SK-N-SH treated with all-trans-retinoic acid at 6 μM for 48 hours (cell line): Measurements from ENCODE around the gene ERI2.
"Not testable (repeated sequence)": the region's sequence is repeated elsewhere in the genome, so short reads cannot be mapped to it uniquely, and the experiment has no call there.

Experiments
- ATAC-seq: fragments of 200-7000 bp; cut with Tn5 transposase; 3 replicates; pipeline ENCODE4 v1.9.1; 2020; ENCODE audit warnings: mild to moderate bottlenecking, moderate library complexity
- ARNTL ChIP-seq: fragments of 450-650 bp; formaldehyde crosslinking; IDR thresholded peaks from 2 replicates; pipeline ENCODE4 v1.5.0; 2020; ENCODE audit warnings: low read depth, mild to moderate bottlenecking, moderate library complexity, borderline replicate concordance
- BACH2 ChIP-seq: fragments of 250-450 bp; sonication (Bioruptor Pico); IDR thresholded peaks from 2 replicates; pipeline ENCODE4 v1.9.0; 2021; ENCODE audit warnings: mild to moderate bottlenecking, borderline replicate concordance
- CSDC2 ChIP-seq: fragments of 250-450 bp; sonication (Bioruptor Pico); IDR thresholded peaks from 2 replicates; pipeline ENCODE4 v1.5.0; 2020; ENCODE audit warnings: mild to moderate bottlenecking, moderate library complexity
- ESRRG ChIP-seq: fragments of 250-450 bp; sonication (Bioruptor Pico); IDR thresholded peaks from 2 replicates; pipeline ENCODE4 v1.6.1; 2021; ENCODE audit warnings: mild to moderate bottlenecking
- GLIS3 ChIP-seq: fragments of 250-450 bp; sonication (Bioruptor Pico); IDR thresholded peaks from 2 replicates; pipeline ENCODE4 v1.5.0; 2020; ENCODE audit warnings: mild to moderate bottlenecking, moderate library complexity
- ISL1 ChIP-seq: fragments of 250-450 bp; sonication (Bioruptor Pico); IDR thresholded peaks from 2 replicates; pipeline ENCODE4 v2.1.2; 2022; ENCODE audit warnings: mild to moderate bottlenecking, moderate library complexity
- OSR1 ChIP-seq: fragments of 250-450 bp; sonication (Bioruptor Pico); IDR thresholded peaks from 2 replicates; pipeline ENCODE4 v1.8.0; 2022; ENCODE audit warnings: moderate library complexity, mild to moderate bottlenecking, inconsistent platforms
- PPARA ChIP-seq: fragments of 250-450 bp; sonication (Bioruptor Pico); IDR thresholded peaks from 2 replicates; pipeline ENCODE4 v1.5.0; 2020; ENCODE audit warnings: mild to moderate bottlenecking, borderline replicate concordance
- RARB ChIP-seq: fragments of 250-450 bp; sonication (Bioruptor Pico); IDR thresholded peaks from 2 replicates; pipeline ENCODE4 v1.8.0; 2021; ENCODE audit warnings: mild to moderate bottlenecking, moderate library complexity
- SNAI2 ChIP-seq: fragments of 250-450 bp; sonication (Bioruptor Pico); IDR thresholded peaks from 2 replicates; pipeline ENCODE4 v1.5.0; 2020; ENCODE audit warnings: mild to moderate bottlenecking, moderate library complexity
- TOX ChIP-seq: fragments of 250-450 bp; sonication (Bioruptor Pico); IDR thresholded peaks from 2 replicates; pipeline ENCODE4 v1.8.0; 2021; ENCODE audit warnings: mild to moderate bottlenecking, moderate library complexity, borderline replicate concordance
- ZC3H10 ChIP-seq: fragments of 250-450 bp; sonication (Bioruptor Pico); IDR thresholded peaks from 2 replicates; pipeline ENCODE4 v1.5.1; 2021; ENCODE audit warnings: mild to moderate bottlenecking, moderate library complexity
- ZFP3 ChIP-seq: fragments of 250-450 bp; sonication (Bioruptor Pico); IDR thresholded peaks from 2 replicates; pipeline ENCODE4 v1.5.0; 2020; ENCODE audit warnings: mild to moderate bottlenecking, moderate library complexity
- ZNF565 ChIP-seq: fragments of 450-650 bp; formaldehyde crosslinking; conservative IDR thresholded peaks from 2 replicates; pipeline ENCODE4 v1.5.0; 2020; ENCODE audit warnings: low read depth, mild to moderate bottlenecking, moderate library complexity
- ZNF70 ChIP-seq: fragments of 450-650 bp; formaldehyde crosslinking; IDR thresholded peaks from 2 replicates; pipeline ENCODE4 v1.5.0; 2020; ENCODE audit warnings: mild to moderate bottlenecking, moderate library complexity
- TF ChIP-seq, protein P1 (sequence below): fragments of 250-450 bp; sonication (Bioruptor Pico); IDR thresholded peaks from 2 replicates; pipeline ENCODE4 v1.5.0; 2020; ENCODE audit warnings: mild to moderate bottlenecking, moderate library complexity
- TF ChIP-seq, protein P2 (sequence below): fragments of 250-450 bp; sonication (Bioruptor Pico); IDR thresholded peaks from 2 replicates; pipeline ENCODE4 v1.8.0; 2021; ENCODE audit warnings: low read depth, mild to moderate bottlenecking, moderate library complexity, borderline replicate concordance
- TF ChIP-seq, protein P3 (sequence below): fragments of 250-450 bp; sonication (Bioruptor Pico); IDR thresholded peaks from 2 replicates; pipeline ENCODE4 v1.5.1; 2021; ENCODE audit warnings: mild to moderate bottlenecking, moderate library complexity
- TF ChIP-seq, protein P4 (sequence below): fragments of 250-450 bp; sonication (Bioruptor Pico); IDR thresholded peaks from 2 replicates; pipeline ENCODE4 v1.8.0; 2020; ENCODE audit warnings: mild to moderate bottlenecking, moderate library complexity, borderline replicate concordance
- TF ChIP-seq, protein P5 (sequence below): fragments of 250-450 bp; sonication (Bioruptor Pico); IDR thresholded peaks from 2 replicates; pipeline ENCODE4 v1.5.1; 2020; ENCODE audit warnings: low read depth, mild to moderate bottlenecking, moderate library complexity

ERI2 gene

DNA sequence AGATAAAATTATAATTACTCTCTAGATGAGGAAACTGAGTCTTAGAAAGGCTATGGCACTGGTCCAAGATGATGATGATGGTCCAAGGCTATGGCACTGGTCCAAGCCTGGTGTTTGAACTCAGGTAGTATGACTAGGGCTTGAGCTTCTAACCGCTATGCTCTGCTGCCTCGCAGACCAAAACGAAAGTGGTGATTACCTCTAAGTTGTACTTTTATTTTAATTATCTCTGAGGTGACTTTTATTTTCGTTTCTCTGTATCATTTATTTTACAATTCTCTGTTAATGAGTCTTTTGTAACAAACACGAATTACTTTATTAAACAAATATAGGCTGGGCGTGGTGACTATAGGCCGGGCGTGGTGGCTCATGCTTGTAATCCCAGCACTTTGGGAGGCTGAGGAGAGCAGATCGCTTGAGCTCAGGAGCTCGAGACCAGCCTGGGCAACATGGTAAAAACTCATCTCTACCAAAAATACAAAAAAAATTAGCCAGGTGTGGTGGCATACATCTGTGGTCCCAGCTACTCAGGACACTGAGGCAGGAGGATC lies 5.7 kb upstream of the ERI2 start:
- TF ChIP-seq ZFP3 = no peak
- TF ChIP-seq, protein P1, sequence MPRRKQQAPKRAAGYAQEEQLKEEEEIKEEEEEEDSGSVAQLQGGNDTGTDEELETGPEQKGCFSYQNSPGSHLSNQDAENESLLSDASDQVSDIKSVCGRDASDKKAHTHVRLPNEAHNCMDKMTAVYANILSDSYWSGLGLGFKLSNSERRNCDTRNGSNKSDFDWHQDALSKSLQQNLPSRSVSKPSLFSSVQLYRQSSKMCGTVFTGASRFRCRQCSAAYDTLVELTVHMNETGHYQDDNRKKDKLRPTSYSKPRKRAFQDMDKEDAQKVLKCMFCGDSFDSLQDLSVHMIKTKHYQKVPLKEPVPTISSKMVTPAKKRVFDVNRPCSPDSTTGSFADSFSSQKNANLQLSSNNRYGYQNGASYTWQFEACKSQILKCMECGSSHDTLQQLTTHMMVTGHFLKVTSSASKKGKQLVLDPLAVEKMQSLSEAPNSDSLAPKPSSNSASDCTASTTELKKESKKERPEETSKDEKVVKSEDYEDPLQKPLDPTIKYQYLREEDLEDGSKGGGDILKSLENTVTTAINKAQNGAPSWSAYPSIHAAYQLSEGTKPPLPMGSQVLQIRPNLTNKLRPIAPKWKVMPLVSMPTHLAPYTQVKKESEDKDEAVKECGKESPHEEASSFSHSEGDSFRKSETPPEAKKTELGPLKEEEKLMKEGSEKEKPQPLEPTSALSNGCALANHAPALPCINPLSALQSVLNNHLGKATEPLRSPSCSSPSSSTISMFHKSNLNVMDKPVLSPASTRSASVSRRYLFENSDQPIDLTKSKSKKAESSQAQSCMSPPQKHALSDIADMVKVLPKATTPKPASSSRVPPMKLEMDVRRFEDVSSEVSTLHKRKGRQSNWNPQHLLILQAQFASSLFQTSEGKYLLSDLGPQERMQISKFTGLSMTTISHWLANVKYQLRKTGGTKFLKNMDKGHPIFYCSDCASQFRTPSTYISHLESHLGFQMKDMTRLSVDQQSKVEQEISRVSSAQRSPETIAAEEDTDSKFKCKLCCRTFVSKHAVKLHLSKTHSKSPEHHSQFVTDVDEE (CRISPR knock-in tag) = no peak
- TF ChIP-seq, protein P2, sequence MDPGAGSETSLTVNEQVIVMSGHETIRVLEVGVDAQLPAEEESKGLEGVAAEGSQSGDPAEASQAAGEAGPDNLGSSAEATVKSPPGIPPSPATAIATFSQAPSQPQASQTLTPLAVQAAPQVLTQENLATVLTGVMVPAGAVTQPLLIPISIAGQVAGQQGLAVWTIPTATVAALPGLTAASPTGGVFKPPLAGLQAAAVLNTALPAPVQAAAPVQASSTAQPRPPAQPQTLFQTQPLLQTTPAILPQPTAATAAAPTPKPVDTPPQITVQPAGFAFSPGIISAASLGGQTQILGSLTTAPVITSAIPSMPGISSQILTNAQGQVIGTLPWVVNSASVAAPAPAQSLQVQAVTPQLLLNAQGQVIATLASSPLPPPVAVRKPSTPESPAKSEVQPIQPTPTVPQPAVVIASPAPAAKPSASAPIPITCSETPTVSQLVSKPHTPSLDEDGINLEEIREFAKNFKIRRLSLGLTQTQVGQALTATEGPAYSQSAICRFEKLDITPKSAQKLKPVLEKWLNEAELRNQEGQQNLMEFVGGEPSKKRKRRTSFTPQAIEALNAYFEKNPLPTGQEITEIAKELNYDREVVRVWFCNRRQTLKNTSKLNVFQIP (CRISPR knock-in tag) = no peak
- TF ChIP-seq, protein P3, sequence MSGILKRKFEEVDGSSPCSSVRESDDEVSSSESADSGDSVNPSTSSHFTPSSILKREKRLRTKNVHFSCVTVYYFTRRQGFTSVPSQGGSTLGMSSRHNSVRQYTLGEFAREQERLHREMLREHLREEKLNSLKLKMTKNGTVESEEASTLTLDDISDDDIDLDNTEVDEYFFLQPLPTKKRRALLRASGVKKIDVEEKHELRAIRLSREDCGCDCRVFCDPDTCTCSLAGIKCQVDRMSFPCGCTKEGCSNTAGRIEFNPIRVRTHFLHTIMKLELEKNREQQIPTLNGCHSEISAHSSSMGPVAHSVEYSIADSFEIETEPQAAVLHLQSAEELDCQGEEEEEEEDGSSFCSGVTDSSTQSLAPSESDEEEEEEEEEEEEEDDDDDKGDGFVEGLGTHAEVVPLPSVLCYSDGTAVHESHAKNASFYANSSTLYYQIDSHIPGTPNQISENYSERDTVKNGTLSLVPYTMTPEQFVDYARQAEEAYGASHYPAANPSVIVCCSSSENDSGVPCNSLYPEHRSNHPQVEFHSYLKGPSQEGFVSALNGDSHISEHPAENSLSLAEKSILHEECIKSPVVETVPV (CRISPR knock-in tag) = no peak
- TF ChIP-seq ZNF565 (CRISPR knock-in tag) = no peak
- TF ChIP-seq RARB = no peak
- TF ChIP-seq, protein P4, sequence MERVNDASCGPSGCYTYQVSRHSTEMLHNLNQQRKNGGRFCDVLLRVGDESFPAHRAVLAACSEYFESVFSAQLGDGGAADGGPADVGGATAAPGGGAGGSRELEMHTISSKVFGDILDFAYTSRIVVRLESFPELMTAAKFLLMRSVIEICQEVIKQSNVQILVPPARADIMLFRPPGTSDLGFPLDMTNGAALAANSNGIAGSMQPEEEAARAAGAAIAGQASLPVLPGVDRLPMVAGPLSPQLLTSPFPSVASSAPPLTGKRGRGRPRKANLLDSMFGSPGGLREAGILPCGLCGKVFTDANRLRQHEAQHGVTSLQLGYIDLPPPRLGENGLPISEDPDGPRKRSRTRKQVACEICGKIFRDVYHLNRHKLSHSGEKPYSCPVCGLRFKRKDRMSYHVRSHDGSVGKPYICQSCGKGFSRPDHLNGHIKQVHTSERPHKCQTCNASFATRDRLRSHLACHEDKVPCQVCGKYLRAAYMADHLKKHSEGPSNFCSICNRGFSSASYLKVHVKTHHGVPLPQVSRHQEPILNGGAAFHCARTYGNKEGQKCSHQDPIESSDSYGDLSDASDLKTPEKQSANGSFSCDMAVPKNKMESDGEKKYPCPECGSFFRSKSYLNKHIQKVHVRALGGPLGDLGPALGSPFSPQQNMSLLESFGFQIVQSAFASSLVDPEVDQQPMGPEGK (CRISPR knock-in tag) = no peak
- no peak for TF ChIP-seq CSDC2 (CRISPR knock-in tag)
- TF ChIP-seq BACH2 (CRISPR knock-in tag) = no peak
- TF ChIP-seq SNAI2 (CRISPR knock-in tag) = no peak
- no peak for TF ChIP-seq ZC3H10
- no peak for TF ChIP-seq ISL1 (CRISPR knock-in tag)
- TF ChIP-seq PPARA = no peak
- TF ChIP-seq, protein P5, sequence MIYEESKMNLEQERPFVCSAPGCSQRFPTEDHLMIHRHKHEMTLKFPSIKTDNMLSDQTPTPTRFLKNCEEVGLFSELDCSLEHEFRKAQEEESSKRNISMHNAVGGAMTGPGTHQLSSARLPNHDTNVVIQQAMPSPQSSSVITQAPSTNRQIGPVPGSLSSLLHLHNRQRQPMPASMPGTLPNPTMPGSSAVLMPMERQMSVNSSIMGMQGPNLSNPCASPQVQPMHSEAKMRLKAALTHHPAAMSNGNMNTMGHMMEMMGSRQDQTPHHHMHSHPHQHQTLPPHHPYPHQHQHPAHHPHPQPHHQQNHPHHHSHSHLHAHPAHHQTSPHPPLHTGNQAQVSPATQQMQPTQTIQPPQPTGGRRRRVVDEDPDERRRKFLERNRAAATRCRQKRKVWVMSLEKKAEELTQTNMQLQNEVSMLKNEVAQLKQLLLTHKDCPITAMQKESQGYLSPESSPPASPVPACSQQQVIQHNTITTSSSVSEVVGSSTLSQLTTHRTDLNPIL (CRISPR knock-in tag) = no peak
- TF ChIP-seq TOX (CRISPR knock-in tag) = no peak
- no peak for TF ChIP-seq ESRRG (CRISPR knock-in tag)
- no peak for TF ChIP-seq GLIS3
- TF ChIP-seq OSR1 (CRISPR knock-in tag) = no peak
- no peak for TF ChIP-seq ZNF70 (CRISPR knock-in tag)
- no peak for ATAC-seq

DNA sequence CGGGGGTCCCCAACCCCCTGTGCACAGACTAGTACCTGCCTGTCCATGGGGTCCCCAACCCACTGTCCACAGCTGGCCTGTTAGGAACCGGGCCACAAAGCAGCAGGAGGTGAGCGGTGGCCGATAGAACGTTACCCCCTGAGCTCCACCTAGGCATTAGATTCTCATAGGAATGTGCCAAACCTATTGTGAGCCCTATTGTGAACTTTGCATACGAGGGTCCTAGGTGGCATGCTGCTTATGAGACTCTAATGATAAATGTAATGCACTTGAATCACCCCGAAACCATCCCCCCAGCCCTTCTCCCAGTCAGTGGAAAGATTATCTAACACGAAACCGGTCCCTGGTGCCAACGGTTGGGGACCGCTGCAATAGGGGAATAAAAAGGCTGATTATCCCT lies 1.6 kb upstream of the ERI2 start:
- ATAC-seq = no peak

DNA sequence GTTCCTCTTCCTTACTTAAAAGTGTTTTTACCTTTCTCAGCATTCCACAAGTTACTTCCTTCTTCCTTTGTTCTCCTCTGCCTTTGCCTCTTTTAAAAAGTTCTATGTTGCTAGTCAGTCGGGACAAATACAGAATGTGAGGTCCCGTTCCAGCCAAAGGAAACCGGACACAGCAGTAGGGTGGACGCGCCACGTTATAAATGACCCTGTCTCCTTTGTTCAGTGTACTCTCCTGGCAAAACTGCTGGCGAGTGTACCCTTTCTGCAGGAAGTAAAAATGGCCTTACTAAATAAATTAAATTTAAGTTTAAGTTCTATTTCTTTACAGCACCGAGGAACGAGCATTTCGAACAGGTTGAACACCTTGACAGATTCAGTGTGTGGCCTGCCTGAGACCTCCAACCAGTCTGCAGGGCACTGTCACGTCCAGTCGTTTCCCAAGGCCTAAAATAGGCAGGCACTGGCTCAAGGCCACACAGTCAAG lies 546 bp downstream of the ERI2 start:
- ATAC-seq = not testable (repeated sequence)

More for the DNA sequence above, 1.6 kb upstream of the ERI2 start:
- TF ChIP-seq, protein P4 (CRISPR knock-in tag) = no peak
- no peak for TF ChIP-seq GLIS3
- TF ChIP-seq, protein P3 (CRISPR knock-in tag) = no peak
- TF ChIP-seq ISL1 (CRISPR knock-in tag) = no peak
- no peak for TF ChIP-seq ZNF70 (CRISPR knock-in tag)
- TF ChIP-seq ARNTL (CRISPR knock-in tag) = no peak
- TF ChIP-seq, all 23 proteins: peak for 0
